IMR-90 (cell line): Measurements from ENCODE around the gene MAST1. TPM values are rescaled to one million over a fixed set of nuclear protein-coding genes. Genes with fewer than 3 reads are reported as not detected.
A peak's percentile ranks its signal among the peaks of the same experiment; 100 is the strongest.

Experiments used
- ATAC-seq: fragments of 200-7000 bp; cut with Tn5 transposase; 2 replicates; pipeline ENCODE4 v1.9.1; 2020; ENCODE audit warnings: low read depth, mild to moderate bottlenecking, moderate library complexity
- BruUV-seq: library from RNA; stranded (reverse); fragments of 400-500 nt; replicated peaks from 2 replicates; lab custom pipeline; 2021; lab: Mats Ljungman, UMichigan
- CTCF ChIA-PET: fragments of 300-600 bp; formaldehyde crosslinking; extraction: SDS; loops from one replicate; lab custom pipeline; 2021; ENCODE audit warnings: antibody characterized with exemption; lab: Yijun Ruan, JAX
- POLR2A ChIA-PET: fragments of 300-600 bp; sonication (Branson Sonifier 250); formaldehyde crosslinking; loops from one replicate; lab custom pipeline; 2022; ENCODE audit warnings: antibody characterized with exemption; ENCODE audit not compliant: unreplicated experiment; lab: Charles Lee
- DNase-seq: peaks from one replicate; pipeline ENCODE4 v3.0.0; 2013
- H2AFZ ChIP-seq: replicated peaks from 2 replicates; pipeline ENCODE3; 2013; ENCODE audit warnings: low read length, mild to moderate bottlenecking; ENCODE audit not compliant: poor library complexity
- H2AK5ac ChIP-seq: 2 replicates; pipeline ENCODE4 v1.6.1; 2013; ENCODE audit warnings: low read depth, low read length, inconsistent platforms
- H2AK9ac ChIP-seq: replicated peaks from 2 replicates; pipeline ENCODE3; 2013; ENCODE audit warnings: mild to moderate bottlenecking, low read depth, low read length, moderate library complexity; ENCODE audit not compliant: poor library complexity
- H2BK120ac ChIP-seq: 2 replicates; pipeline ENCODE4 v1.6.1; 2013; ENCODE audit warnings: low read depth, low read length, inconsistent platforms
- H2BK15ac ChIP-seq: 3 replicates; pipeline ENCODE4 v1.6.1; 2013; ENCODE audit warnings: low read depth, low read length, inconsistent platforms
- H2BK20ac ChIP-seq: 2 replicates; pipeline ENCODE4 v1.6.1; 2013; ENCODE audit warnings: low read depth, mild to moderate bottlenecking, inconsistent platforms, low read length, moderate library complexity
- H2BK5ac ChIP-seq: 2 replicates; pipeline ENCODE4 v1.6.1; 2013; ENCODE audit warnings: mild to moderate bottlenecking, low read depth, low read length, inconsistent platforms; ENCODE audit not compliant: poor library complexity, severe bottlenecking
- H3K14ac ChIP-seq: replicated peaks from 2 replicates; pipeline ENCODE4 v1.6.1; 2013; ENCODE audit warnings: low read depth, low read length, inconsistent platforms
- H3K18ac ChIP-seq: 2 replicates; pipeline ENCODE4 v1.6.1; 2013; ENCODE audit warnings: low read depth, low read length, control low read depth
- H3K23ac ChIP-seq: 2 replicates; pipeline ENCODE4 v1.6.1; 2013; ENCODE audit warnings: low read depth, low read length, inconsistent platforms
- H3K27ac ChIP-seq: 2 replicates; pipeline ENCODE4 v1.5.1; 2013; ENCODE audit warnings: mild to moderate bottlenecking, control low read depth, low read length; ENCODE audit not compliant: insufficient read depth
- H3K27me3 ChIP-seq: 2 replicates; pipeline ENCODE4 v1.6.1; 2013; ENCODE audit warnings: low read length; ENCODE audit not compliant: control insufficient read depth, insufficient read depth
- H3K36me3 ChIP-seq: 2 replicates; pipeline ENCODE4 v1.6.1; 2013; ENCODE audit warnings: low read length, mixed read lengths; ENCODE audit not compliant: control insufficient read depth, insufficient read depth
- H3K4ac ChIP-seq: 2 replicates; pipeline ENCODE4 v1.6.1; 2013; ENCODE audit warnings: low read depth, low read length, inconsistent platforms
- H3K4me1 ChIP-seq: 2 replicates; pipeline ENCODE4 v1.6.1; 2013; ENCODE audit warnings: low read length, mixed read lengths; ENCODE audit not compliant: control insufficient read depth, insufficient read depth
- H3K4me2 ChIP-seq: 2 replicates; pipeline ENCODE4 v1.6.1; 2013; ENCODE audit warnings: low read depth, mild to moderate bottlenecking, control low read depth, low read length, moderate library complexity
- H3K4me3 ChIP-seq: 2 replicates; pipeline ENCODE4 v1.5.1; 2013; ENCODE audit warnings: low read depth, mild to moderate bottlenecking, control low read depth, low read length, moderate library complexity; ENCODE audit not compliant: insufficient read depth
- H3K56ac ChIP-seq: 2 replicates; pipeline ENCODE4 v1.6.1; 2013; ENCODE audit warnings: low read length, inconsistent platforms; ENCODE audit not compliant: insufficient read depth; ENCODE audit errors: extremely low read depth
- H3K79me1 ChIP-seq, 2 experiments: 2 replicates each; pipeline ENCODE4 v1.6.1; 2013; ENCODE audit warnings: low read length in 2 of 2, inconsistent platforms in 1 of 2, low read depth in 1 of 2
- H3K9ac ChIP-seq: 2 replicates; pipeline ENCODE4 v1.6.1; 2013; ENCODE audit warnings: low read depth, low read length, control low read depth
- H3K9me1 ChIP-seq: 2 replicates; pipeline ENCODE4 v1.6.1; 2013; ENCODE audit warnings: low read length, inconsistent platforms; ENCODE audit not compliant: insufficient read depth
- H3K9me3 ChIP-seq: 2 replicates; pipeline ENCODE4 v1.6.1; 2013; ENCODE audit warnings: low read length; ENCODE audit not compliant: control insufficient read depth, insufficient read depth
- H4K20me1 ChIP-seq: 2 replicates; pipeline ENCODE4 v1.6.1; 2013; ENCODE audit warnings: low read length, inconsistent platforms; ENCODE audit not compliant: insufficient read depth
- H4K5ac ChIP-seq: 2 replicates; pipeline ENCODE4 v1.6.1; 2013; ENCODE audit warnings: mild to moderate bottlenecking, low read depth, low read length, control low read depth
- H4K8ac ChIP-seq, 2 experiments: 2 replicates each; pipeline ENCODE4 v1.6.1; 2013; ENCODE audit warnings: low read depth in 2 of 2, low read length in 2 of 2, control low read depth in 1 of 2, inconsistent platforms in 1 of 2
- H4K91ac ChIP-seq: 2 replicates; pipeline ENCODE4 v1.6.1; 2013; ENCODE audit warnings: low read depth, low read length, inconsistent platforms; ENCODE audit not compliant: insufficient read depth
- BHLHE40 ChIP-seq: fragments of 150-350 bp; IDR thresholded peaks from 2 replicates; pipeline ENCODE4 v1.6.1; 2016; ENCODE audit warnings: mild to moderate bottlenecking, low read depth, low read length
- CEBPB ChIP-seq: IDR thresholded peaks from 2 replicates; pipeline ENCODE4 v1.6.1; 2012; ENCODE audit warnings: low read depth, low read length, improper control_type of control experiment
- ELK1 ChIP-seq: fragments of 150-350 bp; IDR thresholded peaks from 2 replicates; pipeline ENCODE4 v1.6.1; 2016; ENCODE audit warnings: low read depth, mild to moderate bottlenecking, low read length, moderate library complexity, borderline replicate concordance
- USF2 ChIP-seq: fragments of 150-350 bp; IDR thresholded peaks from 2 replicates; pipeline ENCODE4 v1.6.1; 2017; ENCODE audit warnings: mild to moderate bottlenecking, antibody characterized with exemption, low read length, low read depth
- WGBS, 2 experiments: methylation state at CpG; one replicate each; pipeline versions ENCODE4 v1.1.5 to v1.1.7; 2013; ENCODE audit warnings: missing lambda C conversion rate in 2 of 2; ENCODE audit not compliant: insufficient read length in 1 of 2; ENCODE audit errors: extremely low coverage in 2 of 2; 5-methylcytosine and 5-hydroxymethylcytosine counted together
- dilution Hi-C: fragments of 300-500 bp; cut with HindIII; formaldehyde crosslinking; loops from one replicate; pipeline ENCODE4 v1.14.3; 2018; ENCODE audit warnings: low sequenced_read_pairs; ENCODE audit not compliant: unreplicated experiment
- in situ Hi-C: fragments of 300-500 bp; cut with MboI; formaldehyde crosslinking; loops from 3 replicates; pipeline ENCODE4 v1.14.3; 2019; ENCODE audit warnings: low sequenced_read_pairs, inconsistent platforms, mixed read lengths
- intact Hi-C: fragments of 100-400 bp; cut with micrococcal nuclease; formaldehyde crosslinking; loops from 2 replicates; pipeline ENCODE4 v1.10.0; 2022
- polyA plus RNA-seq, 3 experiments: library from polyadenylated mRNA; depleted of rRNA; stranded (reverse); fragments of >200 nt; gene quantifications; 2 replicates each; pipeline ENCODE4 v1.2.3, GENCODE V29; 2012; ENCODE audit warnings: low replicate concordance in 1 of 3
- total RNA-seq: library from RNA; depleted of rRNA; stranded (reverse); fragments of >200 nt; gene quantifications from 2 replicates; pipeline ENCODE4 v1.2.3, GENCODE V29; 2012
- TF ChIP-seq, protein P1 (sequence below): conservative IDR thresholded peaks from 2 replicates; pipeline ENCODE4 v1.5.1; 2012; ENCODE audit warnings: mild to moderate bottlenecking, low read depth, low read length, improper control_type of control experiment

The MAST1 gene
- total and polyA plus RNA-seq, 2 of the 4 experiments (the other 2 are of a cell fraction): 0.56 to 1.1 TPM

- Histone ChIP-seq H3K79me1 (no peaks in the 10 kb centered on the region), H3K27me3 (peaks cover 1% of the 10 kb centered on the region; the same call in 1 of the 2 replicates), H2BK20ac (no peak overlapping the region), H2AK5ac (no peak overlapping the region), H3K18ac (no peak overlapping the region), H3K56ac (no peak overlapping the region), H3K4ac (no peak overlapping the region), H2BK120ac (no peak overlapping the region), H3K14ac (no peak overlapping the region), H3K9me3 (no peaks in the 10 kb centered on the region), H2BK5ac (no peak overlapping the region), H3K4me2 (no peak overlapping the region; the same call in 1 of the 2 replicates), H4K8ac (no peak overlapping the region), H3K36me3 (no peaks in the 10 kb centered on the region), H2BK15ac (no peak overlapping the region), H3K9me1 (no peaks in the 10 kb centered on the region), H4K91ac (no peak overlapping the region), H2AFZ (peak overlapping the region; percentile 92), H4K5ac (no peak overlapping the region), H3K27ac (no peak overlapping the region), H3K23ac (no peak overlapping the region), H3K4me3 (no peak overlapping the region), H3K4me1 (no peaks in the 10 kb centered on the region), H3K9ac (no peak overlapping the region), H2AK9ac (no peak overlapping the region), H4K20me1 (no peaks in the 10 kb centered on the region)
- in situ Hi-C loops (no loop called here), dilution Hi-C loops (no loop called here), intact Hi-C loops (no loop called here)
- TF ChIP-seq, protein P1, sequence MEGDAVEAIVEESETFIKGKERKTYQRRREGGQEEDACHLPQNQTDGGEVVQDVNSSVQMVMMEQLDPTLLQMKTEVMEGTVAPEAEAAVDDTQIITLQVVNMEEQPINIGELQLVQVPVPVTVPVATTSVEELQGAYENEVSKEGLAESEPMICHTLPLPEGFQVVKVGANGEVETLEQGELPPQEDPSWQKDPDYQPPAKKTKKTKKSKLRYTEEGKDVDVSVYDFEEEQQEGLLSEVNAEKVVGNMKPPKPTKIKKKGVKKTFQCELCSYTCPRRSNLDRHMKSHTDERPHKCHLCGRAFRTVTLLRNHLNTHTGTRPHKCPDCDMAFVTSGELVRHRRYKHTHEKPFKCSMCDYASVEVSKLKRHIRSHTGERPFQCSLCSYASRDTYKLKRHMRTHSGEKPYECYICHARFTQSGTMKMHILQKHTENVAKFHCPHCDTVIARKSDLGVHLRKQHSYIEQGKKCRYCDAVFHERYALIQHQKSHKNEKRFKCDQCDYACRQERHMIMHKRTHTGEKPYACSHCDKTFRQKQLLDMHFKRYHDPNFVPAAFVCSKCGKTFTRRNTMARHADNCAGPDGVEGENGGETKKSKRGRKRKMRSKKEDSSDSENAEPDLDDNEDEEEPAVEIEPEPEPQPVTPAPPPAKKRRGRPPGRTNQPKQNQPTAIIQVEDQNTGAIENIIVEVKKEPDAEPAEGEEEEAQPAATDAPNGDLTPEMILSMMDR: peak; percentile 32
- TF ChIP-seq BHLHE40 (peak; percentile 38; the same call in 1 of the 2 replicates), USF2 (peak; percentile 32; the same call in 1 of the 2 replicates), ELK1 (no peak), CEBPB (no peak)
- POLR2A ChIA-PET: no interaction called here
- 8% methylated on average over 11 of the region's 46 CpGs; no CpG with 5 or more reads in 1 of the 2 experiments for WGBS, 2 experiments
- ATAC-seq (peak; percentile 50), DNase-seq (no peak)
- no TSS peak for BruUV-seq
- CTCF ChIA-PET: no interaction called here
These were observed 12.8 kb upstream of the MAST1 start for GRCh38 chr19:12825254-12826131.
